A549 treated with Hydrocortisone at 1 μM for 4 hours (cell line): Measurements from ENCODE around the gene KRT36. TPM values are rescaled to one million over a fixed set of nuclear protein-coding genes. Genes with fewer than 3 reads are reported as not detected.

Experiments
- total RNA-seq: library from RNA; stranded (reverse); fragments of 200-300 nt; extraction: Qiagen RNA extraction; gene quantifications from 5 replicates; pipeline ENCODE4 v1.2.3, GENCODE V29; 2022

KRT36 gene
- total RNA-seq: not detected in 5 replicates

GRCh38 chr17:41489531-41489930 is at the start of gene KRT36:
Gene KRT36 (minus strand): TSS chr17:41489910. CDS start chr17:41489864, 46 bp downstream.

DNA sequence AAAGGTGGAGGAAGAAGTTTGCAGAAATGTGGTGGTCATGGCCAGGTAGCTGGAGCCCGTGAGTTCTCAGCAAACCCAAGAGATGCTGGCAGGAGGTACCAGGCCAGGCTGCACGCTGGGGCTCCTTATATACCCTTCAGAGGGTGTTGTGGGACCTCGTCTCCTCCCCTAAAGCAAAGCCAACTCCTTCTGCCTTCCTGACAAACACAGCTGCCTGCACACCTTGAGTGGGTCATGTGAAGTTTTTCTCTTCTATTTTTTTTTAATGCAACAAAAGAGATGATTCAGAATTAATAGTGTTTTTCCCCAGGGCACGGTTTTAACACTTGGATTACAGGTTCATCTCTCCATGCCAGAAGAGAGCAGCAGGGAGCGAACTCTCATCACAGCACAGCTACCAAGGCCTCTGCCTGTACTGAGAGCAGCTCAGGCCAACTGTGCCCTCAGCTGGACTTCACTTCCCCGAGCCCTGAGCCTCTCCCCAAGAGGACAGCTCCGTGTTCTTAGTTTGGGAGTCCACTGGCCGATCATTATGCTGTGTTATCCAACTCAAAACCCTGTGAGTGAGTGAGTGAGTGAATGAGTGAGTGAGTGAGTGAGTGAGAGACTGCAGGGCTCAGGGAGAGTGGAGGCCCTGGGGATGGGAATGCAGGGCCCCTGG is 29.2 kb upstream of the KRT36 start, which contains the start of gene KRT15:
KRT15 (minus strand) TSS at position 102 of the 661 bp plus-strand sequence; CDS start at position 39, 63 bp downstream.

DNA sequence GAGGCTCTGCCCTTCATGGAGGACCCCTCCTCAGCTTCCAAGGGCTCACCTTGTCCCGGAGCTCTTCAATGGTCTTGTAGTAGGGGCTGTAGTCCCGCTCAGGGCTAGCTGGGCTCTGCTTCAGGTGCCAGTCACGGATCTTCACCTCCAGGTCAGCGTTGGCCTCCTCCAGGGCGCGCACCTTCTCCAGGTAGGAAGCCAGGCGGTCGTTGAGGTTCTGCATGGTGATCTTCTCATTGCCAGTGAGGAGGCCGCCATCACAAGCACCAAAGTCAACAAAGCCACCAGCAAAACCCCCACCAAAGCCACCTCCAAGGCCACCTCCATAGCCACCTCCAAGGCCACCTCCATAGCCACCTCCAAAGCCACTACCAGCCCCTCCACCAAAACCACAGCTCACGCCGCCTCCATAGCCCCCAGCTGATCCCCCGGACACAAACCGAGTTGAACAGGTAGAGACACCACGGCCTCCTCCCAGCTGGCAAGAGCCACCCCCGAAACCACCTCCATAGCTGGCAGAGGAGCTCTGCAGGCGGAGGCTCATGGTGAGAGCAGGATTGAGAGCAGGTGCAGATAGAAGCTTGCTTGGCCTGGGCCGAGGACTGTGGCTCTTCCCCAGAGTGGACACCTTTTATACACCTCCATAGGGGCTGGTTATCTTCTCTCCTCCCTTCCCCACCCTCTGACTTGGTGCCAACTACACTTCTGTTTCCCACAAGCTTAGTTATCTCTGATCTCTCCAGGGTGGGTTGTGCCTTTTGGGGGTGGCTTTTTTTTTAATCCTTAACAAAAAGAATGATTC is 15.5 kb upstream of the KRT36 start, which contains the start of gene KRT13:
KRT13 (minus strand) TSS at position 606 of the 802 bp plus-strand sequence; CDS start at position 544, 62 bp downstream.

DNA sequence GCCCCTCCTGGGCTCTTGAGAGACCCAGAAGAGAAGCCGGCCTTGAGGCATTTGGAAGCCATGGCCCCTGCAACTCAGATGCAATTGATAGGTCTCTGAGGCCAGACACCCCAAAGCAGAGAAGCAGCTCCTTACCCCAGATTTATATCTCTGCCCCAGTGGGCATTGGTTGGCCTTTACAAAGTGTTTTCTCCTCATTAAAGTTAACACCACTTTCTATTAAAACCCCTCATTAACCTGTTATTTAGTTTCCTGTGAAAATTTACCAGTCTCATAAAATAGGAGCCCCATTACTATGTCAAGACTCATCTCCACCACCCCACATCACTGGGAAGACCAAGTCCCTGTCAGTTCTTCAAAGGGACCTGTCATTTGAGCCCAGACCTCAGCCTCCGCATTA is 8.7 kb downstream of the KRT36 start, which contains the start of gene KRT35:
KRT35 (minus strand) TSS at position 116 of the 400 bp plus-strand sequence; CDS start at position 62, 54 bp downstream.

DNA sequence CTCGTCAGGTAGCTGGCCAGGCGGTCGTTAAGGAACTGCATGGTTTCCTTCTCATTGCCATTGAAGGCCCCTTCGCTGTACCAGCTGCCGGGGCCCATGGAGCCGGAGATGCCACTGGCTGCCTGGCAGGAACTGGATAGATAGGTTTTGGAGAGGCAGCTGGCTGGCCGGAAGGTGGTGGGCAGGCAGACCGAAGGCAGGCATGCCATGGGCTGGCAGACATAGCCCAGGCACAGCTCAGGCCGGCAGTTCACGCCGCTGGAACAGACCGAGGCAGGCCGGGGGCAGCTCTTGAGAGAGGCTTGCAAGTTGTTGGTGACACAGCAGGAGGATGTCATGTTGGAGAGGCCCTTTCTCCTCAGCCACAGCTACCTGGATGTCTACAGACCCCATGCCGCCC is 22.7 kb downstream of the KRT36 start, which contains the start of gene KRT32:
KRT32 (minus strand) TSS at position 399 of the 400 bp plus-strand sequence; CDS start at position 338, 61 bp downstream.

DNA sequence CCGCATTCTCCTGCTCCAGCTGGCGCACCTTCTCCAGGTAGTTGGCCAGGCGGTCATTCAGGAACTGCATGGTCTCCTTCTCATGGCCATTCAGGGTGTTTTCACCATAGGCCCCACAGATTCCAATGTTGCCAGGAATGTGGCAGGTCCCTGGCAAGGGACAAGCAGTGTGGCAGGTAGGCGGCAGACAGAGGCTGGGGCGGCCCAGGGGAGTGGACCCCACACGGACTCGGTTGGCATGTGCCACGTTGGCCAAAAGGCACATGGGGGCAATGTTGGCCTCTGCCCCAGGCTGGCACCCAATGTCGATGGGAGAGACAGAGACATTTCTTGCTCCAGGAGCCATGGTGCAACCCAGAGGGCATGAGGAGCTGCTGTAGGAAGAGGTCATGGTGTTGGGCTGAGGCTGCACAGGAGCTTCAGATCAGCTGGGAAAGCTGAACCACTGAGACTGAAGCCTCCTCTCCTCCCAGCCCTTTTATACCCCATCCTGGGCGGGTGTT is 49.1 kb downstream of the KRT36 start, which contains the start of gene KRT38:
KRT38 (minus strand) TSS at position 453 of the 503 bp plus-strand sequence; CDS start at position 391, 62 bp downstream.

Other genes starting within 250 kb of the KRT36 start
- gene KRTAP9-4, start 240.2 kb downstream of the KRT36 start, total RNA-seq: not detected in 5 replicates
- not detected in 5 replicates for gene KRTAP9-9, start 234.5 kb downstream of the KRT36 start, total RNA-seq
- gene KRTAP9-6, start 224.5 kb downstream of the KRT36 start, total RNA-seq: not detected in 5 replicates
- gene KRTAP9-7, start 214.2 kb downstream of the KRT36 start, total RNA-seq: not detected in 5 replicates
- gene KRTAP29-1, start 187.1 kb downstream of the KRT36 start, total RNA-seq: not detected in 5 replicates
- gene KRTAP16-1, start 180.6 kb downstream of the KRT36 start, total RNA-seq: not detected in 5 replicates
- not detected in 5 replicates for gene KRTAP17-1, start 174.2 kb downstream of the KRT36 start, total RNA-seq
- not detected in 5 replicates for gene KRT33A, start 139.1 kb downstream of the KRT36 start, total RNA-seq
- not detected in 5 replicates for gene KRT33B, start 120.1 kb downstream of the KRT36 start, total RNA-seq
- 0.22 to 0.52 TPM (median 0.46 TPM) in 5 replicates for gene KRT34, start 107.6 kb downstream of the KRT36 start, total RNA-seq
- not detected in 5 replicates for gene KRT31, start 92.3 kb downstream of the KRT36 start, total RNA-seq
- gene KRT37, start 65.3 kb downstream of the KRT36 start, total RNA-seq: not detected in 5 replicates
- gene KRT38, start 48.9 kb downstream of the KRT36 start, total RNA-seq: not detected in 5 replicates
- gene KRT32, start 22.5 kb downstream of the KRT36 start, total RNA-seq: 0.05 to 0.07 TPM (median 0.06 TPM) in 3 of 5 replicates, not detected in the others
- not detected in 5 replicates for gene KRT35, start 8.8 kb downstream of the KRT36 start, total RNA-seq
- 0.09 to 0.29 TPM (median 0.24 TPM) in 5 replicates for gene KRT13, start 15.7 kb upstream of the KRT36 start, total RNA-seq
- 2.1 to 3.9 TPM (median 3.2 TPM) in 5 replicates for gene KRT15, start 29.0 kb upstream of the KRT36 start, total RNA-seq
- 40.6 to 55.7 TPM (median 46.2 TPM) in 5 replicates for gene KRT19, start 38.4 kb upstream of the KRT36 start, total RNA-seq
- gene KRT9, start 82.1 kb upstream of the KRT36 start, total RNA-seq: not detected in 5 replicates
- 0.08 to 0.17 TPM (median 0.13 TPM) in 4 of 5 replicates, not detected in the other for gene KRT14, start 97.0 kb upstream of the KRT36 start, total RNA-seq
- 0.51 to 1.3 TPM (median 1.1 TPM) in 5 replicates for gene KRT16, start 122.9 kb upstream of the KRT36 start, total RNA-seq
- 0.54 to 1.9 TPM (median 0.78 TPM) in 5 replicates for gene KRT17, start 134.7 kb upstream of the KRT36 start, total RNA-seq
- gene EIF1, start 199.0 kb upstream of the KRT36 start, total RNA-seq: 1,220 to 1,509 TPM (median 1,323 TPM) in 5 replicates
- gene GAST, start 222.4 kb upstream of the KRT36 start, total RNA-seq: 0.38 to 0.59 TPM in 2 of 5 replicates, not detected in the others
- gene HAP1, start 244.7 kb upstream of the KRT36 start, total RNA-seq: 1.3 to 1.7 TPM (median 1.4 TPM) in 5 replicates